Mesenchymal stem cell (in vitro differentiated cells and primary cell): Measurements from ENCODE around the gene PLG.
"Not testable (repeated sequence)": the region's sequence is repeated elsewhere in the genome, so short reads cannot be mapped to it uniquely, and the experiment has no call there.

ENCODE experiments used
- DNase-seq: peaks from one replicate; pipeline ENCODE4 v3.0.0-alpha.2; 2013
- H2AFZ ChIP-seq: one replicate; pipeline ENCODE4 v1.6.1; 2013; ENCODE audit warnings: low read depth, mild to moderate bottlenecking, control low read depth, inconsistent platforms, low read length, moderate library complexity
- H2AK5ac ChIP-seq: 2 replicates; pipeline ENCODE4 v1.6.1; 2013; ENCODE audit warnings: low read length, moderate library complexity, mild to moderate bottlenecking, inconsistent platforms; ENCODE audit not compliant: severe bottlenecking
- H2BK120ac ChIP-seq: one replicate; pipeline ENCODE4 v1.6.1; 2013; ENCODE audit warnings: low read depth, mild to moderate bottlenecking, inconsistent platforms, low read length, moderate library complexity
- H2BK12ac ChIP-seq, 2 experiments: one replicate each; pipeline ENCODE4 v1.6.1; 2013; ENCODE audit warnings: inconsistent platforms in 2 of 2, low read length in 2 of 2, mild to moderate bottlenecking in 2 of 2, moderate library complexity in 2 of 2, control low read depth in 1 of 2
- H2BK15ac ChIP-seq: one replicate; pipeline ENCODE4 v1.6.1; 2013; ENCODE audit warnings: mild to moderate bottlenecking, low read depth, inconsistent platforms; ENCODE audit not compliant: poor library complexity, severe bottlenecking
- H2BK5ac ChIP-seq: 2 replicates; pipeline ENCODE4 v1.6.1; 2013; ENCODE audit warnings: low read depth, mild to moderate bottlenecking, low read length, control low read depth, inconsistent platforms; ENCODE audit not compliant: poor library complexity, severe bottlenecking
- H3K14ac ChIP-seq, 2 experiments: one replicate each; pipeline ENCODE4 v1.6.1; 2013; ENCODE audit warnings: inconsistent platforms in 2 of 2, low read length in 2 of 2, control low read depth in 1 of 2, mild to moderate bottlenecking in 1 of 2, moderate library complexity in 1 of 2
- H3K18ac ChIP-seq, 2 experiments: one replicate each; pipeline ENCODE4 v1.6.1; 2013; ENCODE audit warnings: inconsistent platforms in 2 of 2, low read length in 2 of 2, control low read depth in 1 of 2, low read depth in 1 of 2, mild to moderate bottlenecking in 1 of 2
- H3K23ac ChIP-seq, 2 experiments: one replicate each; pipeline ENCODE4 v1.6.1; 2013; ENCODE audit warnings: inconsistent platforms in 2 of 2, low read length in 2 of 2, mild to moderate bottlenecking in 2 of 2, moderate library complexity in 2 of 2, control low read depth in 1 of 2
- H3K27ac ChIP-seq: 2 replicates; pipeline ENCODE4 v1.5.1; 2013; ENCODE audit warnings: mild to moderate bottlenecking, moderate library complexity, low read length, control low read depth, inconsistent platforms; ENCODE audit not compliant: poor library complexity, severe bottlenecking
- H3K27me3 ChIP-seq, 2 experiments: 2 replicates each; pipeline versions ENCODE4 v1.6.1 to v1.7.0; 2013; ENCODE audit warnings: low read length in 2 of 2, mild to moderate bottlenecking in 2 of 2, moderate library complexity in 2 of 2, control low read depth in 1 of 2, inconsistent platforms in 1 of 2; ENCODE audit not compliant: control insufficient read depth in 1 of 2, insufficient read depth in 1 of 2
- H3K36me3 ChIP-seq, 2 experiments: 2 replicates each; pipeline versions ENCODE4 v1.6.1 to v1.7.0; 2013; ENCODE audit warnings: low read length in 2 of 2, control low read depth in 1 of 2, inconsistent platforms in 1 of 2, low read depth in 1 of 2, mild to moderate bottlenecking in 1 of 2; ENCODE audit not compliant: insufficient read depth in 2 of 2, control insufficient read depth in 1 of 2
- H3K4ac ChIP-seq, 2 experiments: one replicate each; pipeline ENCODE4 v1.6.1; 2013; ENCODE audit warnings: inconsistent platforms in 2 of 2, low read length in 2 of 2, mild to moderate bottlenecking in 2 of 2, moderate library complexity in 2 of 2, control low read depth in 1 of 2, low read depth in 1 of 2
- H3K4me1 ChIP-seq: 2 replicates; pipeline ENCODE4 v1.6.1; 2013; ENCODE audit warnings: low read depth, low read length, control low read depth; ENCODE audit not compliant: control insufficient read depth, insufficient read depth
- H3K4me2 ChIP-seq: 2 replicates; pipeline ENCODE4 v1.6.1; 2013; ENCODE audit warnings: low read length, mild to moderate bottlenecking, inconsistent platforms; ENCODE audit not compliant: poor library complexity, severe bottlenecking
- H3K4me3 ChIP-seq, 2 experiments: 2 replicates each; pipeline versions ENCODE4 v1.5.1 to v1.7.0; 2013; ENCODE audit warnings: low read length in 2 of 2, mild to moderate bottlenecking in 2 of 2, control low read depth in 1 of 2, low read depth in 1 of 2; ENCODE audit not compliant: insufficient read depth in 1 of 2
- H3K79me1 ChIP-seq: replicated peaks from 2 replicates; pipeline ENCODE4 v1.6.1; 2013; ENCODE audit warnings: mild to moderate bottlenecking, control low read depth, low read length, inconsistent platforms; ENCODE audit not compliant: poor library complexity, severe bottlenecking
- H3K9ac ChIP-seq: 2 replicates; pipeline ENCODE4 v1.7.0; 2013; ENCODE audit warnings: mild to moderate bottlenecking, low read length, moderate library complexity
- H3K9me3 ChIP-seq: 2 replicates; pipeline ENCODE4 v1.7.0; 2013; ENCODE audit warnings: mild to moderate bottlenecking, low read length; ENCODE audit not compliant: control insufficient read depth
- H4K8ac ChIP-seq: one replicate; pipeline ENCODE4 v1.6.1; 2013; ENCODE audit warnings: inconsistent platforms, mild to moderate bottlenecking, low read length, moderate library complexity
- H4K91ac ChIP-seq: one replicate; pipeline ENCODE4 v1.6.1; 2013; ENCODE audit warnings: mild to moderate bottlenecking, low read length, inconsistent platforms
- WGBS: methylation state at CpG from one replicate; pipeline ENCODE4 v1.1.7; 2013; ENCODE audit warnings: mixed read lengths; 5-methylcytosine and 5-hydroxymethylcytosine counted together

The PLG gene

DNA sequence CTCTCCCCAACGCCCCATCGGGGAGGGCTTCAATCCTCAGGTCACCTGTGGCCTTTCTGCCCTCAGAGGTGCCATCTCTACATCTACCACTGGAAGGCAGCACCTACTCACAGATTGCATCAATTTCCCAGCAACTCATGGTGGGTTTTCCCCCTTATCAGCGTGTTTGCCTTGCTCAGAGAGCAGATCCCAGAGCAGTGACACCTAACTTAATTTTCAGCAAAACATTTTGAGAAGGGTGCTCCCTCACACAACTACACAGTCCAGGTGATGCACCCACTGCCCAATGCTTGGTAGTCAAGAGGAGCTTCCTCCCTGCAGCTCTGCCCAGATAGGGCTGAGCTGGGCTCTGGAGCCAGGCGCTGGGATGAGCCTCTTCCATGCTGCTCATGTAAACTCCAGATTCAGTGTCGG, 48.2 kb downstream of the PLG start:
- no peak overlapping the region for H3K4ac ChIP-seq
- no peak overlapping the region for H3K23ac ChIP-seq
- H3K9ac ChIP-seq = no peak overlapping the region
- H3K4me1 ChIP-seq = no peaks in the 10 kb centered on the region
- H4K8ac ChIP-seq = no peak overlapping the region
- WGBS = 34% methylated on average over 5 of the region's 5 CpGs
- DNase-seq = no peak
- no peak overlapping the region for H2AK5ac ChIP-seq
- H3K36me3 ChIP-seq = no peaks in the 10 kb centered on the region
- no peak overlapping the region for H2BK15ac ChIP-seq
- H3K18ac ChIP-seq = no peak overlapping the region
- H3K4me2 ChIP-seq = no peak overlapping the region
- no peak overlapping the region for H2BK120ac ChIP-seq
- H2AFZ ChIP-seq = no peak overlapping the region
- H3K14ac ChIP-seq = no peak overlapping the region
- H4K91ac ChIP-seq = no peak overlapping the region
- H2BK5ac ChIP-seq = no peak overlapping the region
- peaks cover 0 to 3% of the 10 kb centered on the region in 2 experiments for H3K27me3 ChIP-seq
- no peaks in the 10 kb centered on the region for H3K79me1 ChIP-seq
- H3K27ac ChIP-seq = no peak overlapping the region
- H3K9me3 ChIP-seq = no peaks in the 10 kb centered on the region
- no peak overlapping the region for H3K4me3 ChIP-seq
- H2BK12ac ChIP-seq = no peak overlapping the region

- H2AK5ac ChIP-seq, H3K9ac ChIP-seq, H2BK12ac ChIP-seq, H4K8ac ChIP-seq, H3K18ac ChIP-seq, H3K14ac ChIP-seq, H3K9me3 ChIP-seq, DNase-seq, H3K4me1 ChIP-seq, H2BK120ac ChIP-seq, H2BK15ac ChIP-seq, H3K4me2 ChIP-seq, H2BK5ac ChIP-seq, H3K27me3 ChIP-seq, H3K23ac ChIP-seq, H3K27ac ChIP-seq, H3K4ac ChIP-seq, H3K36me3 ChIP-seq, H3K79me1 ChIP-seq, H2AFZ ChIP-seq, H3K4me3 ChIP-seq, H4K91ac ChIP-seq: not testable (repeated sequence)
- WGBS = 82% methylated on average over 4 of the region's 4 CpGs
Measured at GRCh38 chr6:160753211-160753610, 51.2 kb downstream of the PLG start.

DNA sequence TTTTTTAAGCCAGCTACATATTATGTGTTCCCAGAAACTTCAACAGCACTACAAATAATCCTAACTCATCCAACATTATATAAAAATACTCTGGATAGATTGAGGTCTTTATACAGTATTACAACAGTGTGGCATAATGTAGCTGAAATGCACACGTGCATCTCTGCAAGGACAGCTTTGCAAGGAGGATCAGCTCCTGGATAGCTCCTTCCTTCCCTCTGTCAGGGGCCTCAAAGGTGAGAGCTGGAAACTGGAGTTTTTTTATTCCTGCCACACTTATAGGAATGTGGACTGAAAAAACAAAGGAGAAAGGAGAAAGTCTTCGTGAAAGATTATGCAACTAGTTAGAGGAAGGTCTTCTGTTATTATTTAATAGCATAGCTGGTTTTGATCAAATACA, 53.1 kb downstream of the PLG start:
- no peaks in the 10 kb centered on the region for H3K27me3 ChIP-seq
- no peaks in the 10 kb centered on the region for H3K36me3 ChIP-seq
- DNase-seq = no peak
- H2BK15ac ChIP-seq = no peak overlapping the region
- no peak overlapping the region for H4K8ac ChIP-seq
- H3K4me3 ChIP-seq = no peak overlapping the region
- no peak overlapping the region for H3K23ac ChIP-seq
- H3K4me2 ChIP-seq = no peak overlapping the region
- H3K4me1 ChIP-seq = no peaks in the 10 kb centered on the region
- no peak overlapping the region for H2BK120ac ChIP-seq
- no peak overlapping the region for H3K18ac ChIP-seq
- H3K9ac ChIP-seq = no peak overlapping the region
- H3K27ac ChIP-seq = no peak overlapping the region
- no peak overlapping the region for H2AFZ ChIP-seq
- no peak overlapping the region for H2BK12ac ChIP-seq
- no peak overlapping the region for H4K91ac ChIP-seq
- 43% methylated on average over 1 of the region's 2 CpGs for WGBS
- no peaks in the 10 kb centered on the region for H3K79me1 ChIP-seq
- H2AK5ac ChIP-seq = no peak overlapping the region
- H3K4ac ChIP-seq = no peak overlapping the region
- peaks cover 6% of the 10 kb centered on the region for H3K9me3 ChIP-seq
- no peak overlapping the region for H2BK5ac ChIP-seq
- H3K14ac ChIP-seq = no peak overlapping the region

- Histone ChIP-seq H3K36me3 (no peaks in the 10 kb centered on the region), H2AK5ac (no peak overlapping the region), H3K4me1 (no peaks in the 10 kb centered on the region), H3K14ac (no peak overlapping the region), H3K9ac (no peak overlapping the region), H3K9me3 (peaks cover 6% of the 10 kb centered on the region), H3K23ac (no peak overlapping the region), H3K4ac (no peak overlapping the region), H3K18ac (no peak overlapping the region), H3K27me3 (no peaks in the 10 kb centered on the region), H3K4me2 (no peak overlapping the region), H2BK12ac (no peak overlapping the region), H3K27ac (no peak overlapping the region), H4K8ac (no peak overlapping the region), H2BK5ac (no peak overlapping the region), H2AFZ (no peak overlapping the region), H3K79me1 (no peaks in the 10 kb centered on the region), H2BK15ac (no peak overlapping the region), H3K4me3 (no peak overlapping the region), H2BK120ac (no peak overlapping the region), H4K91ac (no peak overlapping the region)
- WGBS = no CpG with 5 or more reads among the region's 1 CpG
- DNase-seq = no peak
Measured at GRCh38 chr6:160756021-160756420, 54.0 kb downstream of the PLG start.
